GM18873 (cell line): ENCODE data around the gene MAN1A2.
A peak's percentile ranks its signal among the peaks of the same experiment; 100 is the strongest.
"Not testable (repeated sequence)": the region's sequence is repeated elsewhere in the genome, so short reads cannot be mapped to it uniquely, and the experiment has no call there.

Experiments
- ATAC-seq: cut with Tn5 transposase; IDR thresholded peaks from one replicate; pipeline ENCODE4 v1.9.1; 2021; ENCODE audit warnings: mild to moderate bottlenecking, moderate library complexity, moderate number of reproducible peaks; ENCODE audit not compliant: unreplicated experiment, low FRiP score

The MAN1A2 gene

GRCh38 chr1:117475495-117475894, 108.2 kb downstream of the MAN1A2 start:
- ATAC-seq: not testable (repeated sequence)

- no peak for ATAC-seq
Observed at GRCh38 chr1:117479086-117479485, 111.8 kb downstream of the MAN1A2 start.

- ATAC-seq: no peak
Observed at GRCh38 chr1:117481410-117481809, 114.2 kb downstream of the MAN1A2 start.

GRCh38 chr1:117493906-117494305, 126.7 kb downstream of the MAN1A2 start:
- ATAC-seq: no peak

DNA sequence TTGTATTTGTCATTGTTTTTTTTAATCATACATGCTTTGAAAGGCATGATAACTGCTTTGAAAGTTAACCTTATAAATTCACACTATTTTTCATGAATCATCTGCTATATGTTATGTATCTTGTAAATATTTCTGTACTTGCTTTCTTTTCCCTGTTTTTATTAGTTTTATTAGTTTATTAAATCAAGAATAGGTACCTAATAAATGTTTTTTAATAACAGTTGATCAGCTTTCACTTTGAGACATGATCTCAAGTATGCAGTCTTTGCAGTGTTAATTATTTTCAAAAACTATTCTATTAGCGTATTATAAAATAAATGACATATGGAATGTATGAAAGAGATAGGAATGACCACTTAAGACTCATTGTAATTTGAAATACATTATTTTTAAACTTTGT, 127.8 kb downstream of the MAN1A2 start:
- ATAC-seq: no peak

GRCh38 chr1:117499071-117499470, 131.8 kb downstream of the MAN1A2 start:
- ATAC-seq: no peak

- no peak for ATAC-seq
Observed at GRCh38 chr1:117500584-117500983, 133.3 kb downstream of the MAN1A2 start.

GRCh38 chr1:117501281-117501680, 134.0 kb downstream of the MAN1A2 start:
- no peak for ATAC-seq

DNA sequence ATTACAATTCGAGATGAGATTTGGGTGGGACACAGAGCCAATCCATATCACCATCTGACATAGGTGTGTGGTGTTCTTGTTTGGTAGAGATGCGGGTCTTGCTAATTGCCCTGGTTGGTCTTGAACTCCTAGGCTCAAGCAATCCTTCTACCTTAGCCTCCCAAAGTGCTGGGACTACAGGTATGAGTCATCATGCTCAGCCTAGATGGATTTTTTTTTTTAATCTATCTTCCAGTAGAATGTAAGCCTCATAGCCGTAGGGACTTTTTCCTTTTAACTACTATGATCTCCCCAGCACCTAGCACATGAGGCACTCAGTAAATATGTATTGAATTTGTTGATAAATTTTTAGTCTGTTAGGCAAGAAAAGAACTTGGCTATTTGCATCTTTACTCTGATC, 144.0 kb downstream of the MAN1A2 start:
- ATAC-seq: no peak

GRCh38 chr1:117512728-117513321, 145.6 kb downstream of the MAN1A2 start:
- no peak for ATAC-seq

DNA sequence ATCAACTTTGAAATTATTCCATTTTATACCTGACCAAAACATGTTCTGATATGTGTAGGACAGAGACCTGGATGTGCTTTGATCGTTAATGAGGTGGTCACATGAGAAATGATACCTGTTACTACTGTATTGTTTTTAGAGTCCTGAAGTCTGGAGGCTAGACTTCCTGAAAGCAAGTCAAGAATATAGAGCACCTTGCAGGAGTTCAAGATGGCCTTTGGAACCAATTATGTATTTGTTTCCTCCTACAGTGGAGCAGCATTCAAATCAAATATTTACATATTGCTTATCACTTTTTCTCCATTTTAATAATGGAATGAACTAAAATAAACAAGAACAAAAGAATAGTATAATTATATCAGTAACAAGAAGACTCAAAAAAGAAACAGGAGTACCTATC, 155.9 kb downstream of the MAN1A2 start:
- no peak for ATAC-seq

DNA sequence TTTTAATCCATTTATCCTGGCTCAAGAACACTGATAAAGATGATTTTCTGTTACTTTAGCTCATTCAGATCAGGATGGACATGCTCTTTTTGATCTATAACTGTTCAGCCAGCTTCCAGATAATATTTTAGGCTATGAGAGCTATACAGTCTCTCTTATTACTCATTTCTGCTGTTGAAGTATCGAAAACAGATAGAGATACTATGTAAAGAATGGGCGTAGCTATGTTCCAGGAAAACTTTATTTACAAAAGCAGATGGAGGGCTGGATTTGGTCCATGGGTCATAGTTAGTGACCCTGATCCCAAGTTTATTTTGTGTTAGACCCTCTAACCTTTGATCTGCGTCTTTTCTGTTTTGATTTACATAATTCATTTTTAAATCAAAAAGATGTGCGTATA, 159.8 kb downstream of the MAN1A2 start:
- ATAC-seq: no peak

- no peak for ATAC-seq
Observed at GRCh38 chr1:117527566-117528102, 160.4 kb downstream of the MAN1A2 start.

DNA sequence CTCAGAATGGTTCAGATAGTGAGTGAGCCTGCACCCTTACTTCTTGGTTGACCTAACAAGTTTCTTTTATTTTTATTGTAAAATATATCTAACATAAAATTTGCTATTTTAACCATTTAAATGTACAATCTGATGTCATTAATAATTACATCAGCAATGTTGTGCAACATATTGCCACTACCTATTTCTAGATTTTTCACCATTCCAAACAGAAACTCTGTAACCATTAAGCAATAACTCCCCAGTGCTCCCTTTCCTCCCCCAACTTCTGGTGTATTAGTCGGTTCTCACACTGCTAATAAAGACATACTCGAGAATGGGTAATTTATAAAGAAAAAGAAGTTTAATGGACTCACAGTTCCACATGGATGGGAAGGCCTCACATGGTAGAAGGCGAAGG, 162.4 kb downstream of the MAN1A2 start:
- no peak for ATAC-seq

DNA sequence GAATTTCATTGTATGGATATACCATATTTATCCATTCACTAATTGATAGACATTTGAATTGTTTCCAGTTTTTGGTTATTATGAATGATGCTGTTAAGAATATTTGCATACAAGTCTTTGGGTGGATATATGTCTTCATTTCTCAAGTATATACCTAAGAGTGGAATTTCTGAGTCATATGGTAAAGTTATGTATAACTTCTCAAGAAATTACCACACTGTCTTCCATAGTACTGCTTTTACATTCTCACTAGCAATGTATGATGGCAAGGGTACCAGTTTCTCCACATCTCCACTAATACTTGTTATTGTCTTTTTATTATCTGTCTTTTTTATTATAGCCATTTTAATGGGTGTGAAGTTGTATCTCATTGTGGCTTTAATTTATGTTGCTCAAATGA, 164.0 kb downstream of the MAN1A2 start:
- no peak for ATAC-seq

DNA sequence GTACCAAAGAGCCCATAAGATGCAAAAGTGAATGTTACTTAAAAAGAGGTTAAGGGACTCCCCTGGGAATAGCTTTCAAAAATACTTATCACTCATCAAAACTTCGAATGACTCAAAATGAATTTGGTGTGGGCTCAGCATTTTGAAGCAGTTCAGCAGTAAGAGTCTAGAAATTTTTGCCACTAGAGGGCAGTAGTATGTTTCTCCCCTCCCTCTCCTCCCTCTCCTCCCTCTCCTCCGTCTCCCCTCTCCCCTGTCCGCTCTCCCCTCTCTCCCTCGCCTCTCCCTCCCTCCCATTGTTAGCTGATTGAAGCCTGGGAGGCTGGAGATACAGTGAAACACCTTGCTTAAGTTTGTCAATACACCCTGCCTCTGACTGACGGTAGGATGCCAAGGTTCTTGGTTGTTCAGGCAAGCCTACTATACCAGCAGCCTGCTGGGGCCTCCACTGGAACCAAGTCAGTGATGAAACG, 167.8 kb downstream of the MAN1A2 start:
- peak; percentile 63 for ATAC-seq

DNA sequence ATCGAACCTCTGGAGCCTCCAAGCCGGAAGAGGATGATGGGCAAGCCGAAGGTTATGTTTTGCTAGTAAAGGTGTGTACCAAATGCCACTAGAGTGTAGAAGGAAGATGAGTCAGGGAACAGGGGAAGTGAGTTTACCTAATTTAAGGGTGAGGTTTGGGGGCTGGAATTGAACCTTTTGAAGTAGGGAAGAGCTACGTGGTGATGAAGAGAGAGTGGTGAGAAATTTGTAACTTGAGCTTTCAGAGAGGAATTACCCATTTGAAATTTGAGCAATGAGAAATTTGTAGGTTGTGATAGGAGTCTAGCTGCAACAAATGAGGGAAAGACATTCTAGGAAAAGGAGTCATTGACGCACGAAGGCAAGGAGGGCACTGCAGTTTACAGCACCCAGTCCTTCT, 168.6 kb downstream of the MAN1A2 start:
- no peak for ATAC-seq

- no peak for ATAC-seq
Observed at GRCh38 chr1:117537291-117537920, 170.2 kb downstream of the MAN1A2 start.

GRCh38 chr1:117540532-117540931, 173.3 kb downstream of the MAN1A2 start:
- ATAC-seq: no peak

- ATAC-seq: no peak
Observed at GRCh38 chr1:117541003-117541402, 173.8 kb downstream of the MAN1A2 start.

- no peak for ATAC-seq
Observed at GRCh38 chr1:117541585-117541984, 174.3 kb downstream of the MAN1A2 start.

- ATAC-seq: no peak
Observed at GRCh38 chr1:117544509-117545109, 177.4 kb downstream of the MAN1A2 start.
